DMS114 treated with DMSO at 0.1 percent for 48 hours (cell line): ENCODE measurements around the gene ZNF185.

Source experiments
- DNase-seq: peaks from one replicate; lab custom pipeline; 2025; ENCODE audit not compliant: unreplicated experiment; lab: John Stamatoyannopoulos, UW

Gene ZNF185

GRCh38 chrX:152897222-152898131, at the start of gene ZNF185:
Gene ZNF185 (plus strand): TSS chrX:152898067. CDS start chrX:152914490, 16,423 bp downstream.
- no peak for DNase-seq

GRCh38 chrX:152850465-152850864, 47.4 kb upstream of the ZNF185 start:
- DNase-seq, result no peak

- DNase-seq, result no peak
Measured at GRCh38 chrX:152853986-152854385, 43.9 kb upstream of the ZNF185 start.

- DNase-seq, result no peak
Measured at GRCh38 chrX:152861116-152861515, 36.8 kb upstream of the ZNF185 start.

GRCh38 chrX:152861826-152862225, 36.0 kb upstream of the ZNF185 start:
- DNase-seq, result no peak

GRCh38 chrX:152865232-152865920, 32.5 kb upstream of the ZNF185 start:
- no peak for DNase-seq

- no peak for DNase-seq
Measured at GRCh38 chrX:152866386-152866785, 31.5 kb upstream of the ZNF185 start.

GRCh38 chrX:152869972-152870371, 27.9 kb upstream of the ZNF185 start:
- no peak for DNase-seq

GRCh38 chrX:152871260-152871659, 26.6 kb upstream of the ZNF185 start:
- DNase-seq, result no peak

GRCh38 chrX:152872522-152872921, 25.3 kb upstream of the ZNF185 start:
- no peak for DNase-seq

- DNase-seq, result no peak
Measured at GRCh38 chrX:152873361-152873760, 24.5 kb upstream of the ZNF185 start.

- no peak for DNase-seq
Measured at GRCh38 chrX:152876931-152877840, 20.7 kb upstream of the ZNF185 start.

GRCh38 chrX:152878976-152879755, 18.7 kb upstream of the ZNF185 start:
- DNase-seq, result no peak

- DNase-seq, result no peak
Measured at GRCh38 chrX:152881289-152881688, 16.6 kb upstream of the ZNF185 start.

GRCh38 chrX:152884171-152884570, 13.7 kb upstream of the ZNF185 start:
- no peak for DNase-seq

- no peak for DNase-seq
Measured at GRCh38 chrX:152886716-152887115, 11.2 kb upstream of the ZNF185 start.

GRCh38 chrX:152892499-152892898, 5.4 kb upstream of the ZNF185 start:
- DNase-seq, result no peak

- no peak for DNase-seq
Measured at GRCh38 chrX:152892999-152893891, 4.6 kb upstream of the ZNF185 start.

GRCh38 chrX:152893980-152894610, 3.8 kb upstream of the ZNF185 start:
- DNase-seq, result no peak
